ENCODE results near the gene NENF. TPM values are rescaled to one million over a fixed set of nuclear protein-coding genes. Genes with fewer than 3 reads are reported as not detected.
"Not testable (repeated sequence)": the region's sequence is repeated elsewhere in the genome, so short reads cannot be mapped to it uniquely, and the experiment has no call there.

The NENF gene
- total RNA-seq, result 10 to 100 TPM; 85.4 to 89.7 TPM

GRCh38 chr1:212432661-212433576, at the start of gene NENF:
TSS of gene NENF (plus strand) at chr1:212432920. CDS start at chr1:212432944, 24 bp downstream.
- intact Hi-C loops (cut with DNase I), result no loop called here

GRCh38 chr1:212386029-212386428, 46.7 kb upstream of the NENF start:
- no peak for TF ChIP-seq POLR2A (IDR thresholded peaks at IDR 0.05)
- no peak for TF ChIP-seq CTCF (IDR thresholded peaks at IDR 0.05)
- intact Hi-C loops (cut with DNase I), result no loop called here
- no peaks in the 10 kb centered on the region for H3K27me3 ChIP-seq
- H3K27ac ChIP-seq, result no peak overlapping the region
- no peak overlapping the region for H3K4me3 ChIP-seq
- no peaks in the 10 kb centered on the region for H3K9me3 ChIP-seq
- no peaks in the 10 kb centered on the region for H3K36me3 ChIP-seq (replicated peaks in 1 of 2; ENCODE audit: insufficient read depth in 1 of 2, low read depth in 2 of 2)
- DNase-seq, result no peak
- no peaks in the 10 kb centered on the region for H3K4me1 ChIP-seq
- 50% methylated on average over 1 of the region's 1 CpG for WGBS, 2 donors
- no peak for ATAC-seq

More at GRCh38 chr1:212432661-212433576, at the start of gene NENF:
- WGBS, 2 donors, result 1 to 4% methylated on average over 19 to 78 of the region's 86 CpGs
- Histone ChIP-seq H3K4me1 (peaks cover 20% of the 10 kb centered on the region), H3K4me3 (peak within 1 kb of the TSS; percentile 70 to 82), H3K36me3 (replicated peaks in 1 of 2; ENCODE audit: insufficient read depth in 1 of 2, low read depth in 2 of 2) (no peaks in the 10 kb centered on the region), H3K27ac (peak within 1 kb of the TSS in 3 of 4 donors; percentile 67 to 83 (median 73)), H3K27me3 (no peaks in the 10 kb centered on the region), H3K9me3 (no peaks in the 10 kb centered on the region)
- ATAC-seq, result peak; percentile 99
- DNase-seq, result peak; percentile 83 to 88 (median 85)
- TF ChIP-seq CTCF (IDR thresholded peaks at IDR 0.05) (no peak), POLR2A (IDR thresholded peaks at IDR 0.05) (peak; percentile 64 to 75 (median 73))

GRCh38 chr1:212388985-212389716, 43.6 kb upstream of the NENF start:
- no peaks in the 10 kb centered on the region for H3K4me1 ChIP-seq
- WGBS, 2 donors, result 91 to 100% methylated on average over 1 of the region's 1 CpG
- no peaks in the 10 kb centered on the region for H3K27me3 ChIP-seq
- ATAC-seq (no peak), DNase-seq (no peak)
- H3K36me3 ChIP-seq (replicated peaks in 1 of 2; ENCODE audit: insufficient read depth in 1 of 2, low read depth in 2 of 2), result no peaks in the 10 kb centered on the region
- TF ChIP-seq CTCF (IDR thresholded peaks at IDR 0.05) (no peak), POLR2A (IDR thresholded peaks at IDR 0.05) (no peak)
- no peaks in the 10 kb centered on the region for H3K9me3 ChIP-seq
- no peak overlapping the region for H3K4me3 ChIP-seq
- intact Hi-C loops (cut with DNase I), result no loop called here
- H3K27ac ChIP-seq, result no peak overlapping the region

GRCh38 chr1:212395678-212396437, 36.9 kb upstream of the NENF start:
- H3K36me3 ChIP-seq (replicated peaks in 1 of 2; ENCODE audit: insufficient read depth in 1 of 2, low read depth in 2 of 2); H3K4me3 ChIP-seq; DNase-seq; H3K4me1 ChIP-seq; H3K27ac ChIP-seq; ATAC-seq; H3K9me3 ChIP-seq; H3K27me3 ChIP-seq; intact Hi-C loops (cut with DNase I): not testable (repeated sequence)
- 90 to 94% methylated on average over 6 of the region's 6 CpGs for WGBS, 2 donors
